Stimulated activated CD4-positive, alpha-beta T cell treated with anti-CD3 and anti-CD28 coated beads, Interleukin-1b, Interleukin-23, amount 100 ng/mL, for 24 hours (primary cell): ENCODE measurements around the gene CUX1.

Experiments used
- DNase-seq, 4 experiments: peaks; one replicate each; pipeline ENCODE4 v3.0.0-alpha.2; 2020; ENCODE audit warnings: low read depth in 4 of 4, low spot score in 1 of 4

The CUX1 gene

DNA sequence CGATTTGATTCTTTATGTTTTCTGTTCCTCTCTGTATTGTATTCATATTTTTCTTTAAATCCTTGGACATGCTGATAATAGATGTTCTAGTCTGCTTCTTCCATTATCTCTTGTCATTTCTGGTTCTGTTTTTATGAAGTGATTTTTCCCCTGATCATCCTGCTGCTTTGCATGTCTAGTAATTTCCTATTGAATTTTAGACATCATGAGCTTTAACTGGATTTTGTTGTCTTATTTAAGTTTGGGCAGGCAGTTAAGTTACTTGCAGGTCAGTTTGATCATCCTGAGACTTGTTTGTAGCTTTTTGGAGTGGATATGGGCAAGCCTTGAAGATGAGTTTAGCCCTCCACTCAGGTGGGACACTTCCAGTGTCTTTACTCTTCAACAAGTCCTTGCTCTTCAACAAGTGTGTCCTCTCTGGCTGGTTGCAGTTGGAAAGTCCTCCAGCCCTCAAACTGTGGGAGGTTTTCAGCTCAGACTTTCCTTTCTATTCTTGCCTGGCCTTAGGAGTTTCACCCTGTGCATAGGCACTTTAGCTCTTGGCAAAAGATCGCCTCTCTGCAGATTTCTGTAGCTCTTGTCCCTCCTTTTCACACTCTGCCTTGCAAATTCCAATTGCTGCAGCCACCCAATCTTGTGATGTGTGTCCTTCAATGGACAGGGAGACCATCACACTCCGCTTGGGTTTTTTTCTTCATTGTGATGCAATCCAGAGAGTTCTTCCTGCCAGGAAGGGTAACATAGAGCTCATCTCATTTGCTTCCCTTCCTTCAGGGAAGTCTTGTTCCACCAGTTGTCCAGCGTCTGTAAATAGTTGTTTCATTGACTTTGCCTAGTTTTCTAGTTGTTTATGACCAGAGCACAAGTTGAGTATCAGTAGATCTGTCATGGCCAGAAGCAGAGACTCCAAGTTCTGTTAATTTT is 272.0 kb downstream of the CUX1 start:
- no peak for DNase-seq

DNA sequence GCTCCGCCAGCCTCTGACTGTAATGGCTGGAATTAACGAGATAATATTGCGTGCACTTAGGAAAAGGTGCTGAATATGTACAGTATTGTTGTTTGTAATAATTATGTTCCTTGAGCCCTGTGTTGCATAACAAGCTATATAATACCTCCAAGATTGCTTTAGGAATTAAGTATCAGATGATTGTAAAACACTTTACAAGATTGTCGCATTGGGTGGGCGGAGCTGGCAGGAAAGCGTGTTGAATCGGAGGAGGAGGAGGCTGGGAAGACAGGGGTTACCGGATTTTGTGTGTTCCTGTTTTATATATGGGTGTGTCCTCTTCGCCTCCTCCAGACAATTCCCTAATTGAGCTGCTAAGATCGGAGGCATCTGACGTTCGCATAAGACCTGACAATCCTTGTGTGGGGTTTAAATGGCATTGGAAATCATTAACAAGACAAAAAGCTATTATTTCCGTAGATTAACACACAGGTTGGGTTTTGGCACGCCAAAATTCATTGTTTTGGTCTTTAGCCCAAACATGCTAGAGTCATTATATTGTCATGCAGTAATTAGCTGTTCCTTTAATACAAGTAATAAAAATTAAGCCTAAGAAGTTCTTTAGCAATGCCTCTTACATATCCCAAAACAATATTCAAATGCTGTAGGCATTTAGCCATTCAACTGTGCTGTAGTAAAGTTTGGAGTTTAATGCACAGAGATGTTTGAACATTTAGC is 276.3 kb downstream of the CUX1 start:
- DNase-seq, result no peak

DNA sequence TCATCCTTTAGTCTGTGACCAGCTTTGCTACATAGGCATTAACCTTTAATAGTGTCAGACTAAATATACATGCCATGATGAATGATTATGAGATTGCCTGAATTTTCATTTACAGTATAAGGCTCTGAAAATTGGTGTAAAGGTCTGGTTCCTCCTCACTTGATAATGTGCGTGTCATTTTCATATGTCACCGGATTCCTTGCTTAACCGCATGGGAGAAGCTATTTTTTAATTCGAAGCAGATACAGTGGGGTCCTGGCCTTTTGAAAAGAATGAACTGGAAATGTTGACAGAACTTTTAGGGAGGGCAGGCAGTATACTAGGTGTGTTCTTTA is 276.9 kb downstream of the CUX1 start:
- no peak for DNase-seq

DNA sequence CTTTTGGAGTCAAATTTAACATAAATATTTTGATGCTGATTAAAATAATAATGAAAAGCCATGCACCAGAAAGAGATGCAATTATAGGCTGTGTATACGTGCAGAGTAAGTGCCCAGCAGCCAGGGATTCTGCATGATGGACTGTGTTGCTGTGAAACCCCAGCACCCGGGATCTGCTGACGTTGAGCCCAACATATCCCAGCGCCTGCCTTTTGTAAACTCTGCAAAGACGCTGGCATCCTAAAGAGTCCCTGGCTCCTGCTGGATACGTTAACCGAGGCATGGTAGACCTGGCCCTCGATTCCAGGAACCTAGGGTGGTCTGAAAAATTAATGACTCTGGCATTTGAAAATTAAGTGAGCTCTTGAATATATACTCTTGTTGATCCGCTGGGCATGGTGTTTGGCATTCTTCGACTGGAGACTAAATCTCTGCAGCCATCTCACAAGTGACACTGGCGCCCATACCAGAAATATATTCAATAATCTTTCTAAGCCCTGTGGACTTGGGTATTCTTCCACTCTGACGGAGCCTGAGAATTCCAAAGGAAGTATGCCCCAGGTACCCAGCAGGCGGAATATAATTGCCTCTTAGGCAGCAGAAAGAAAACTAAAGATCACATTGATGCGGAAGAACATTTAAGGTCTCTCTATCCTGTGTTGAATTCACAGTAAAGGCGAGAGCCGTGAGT is 278.0 kb downstream of the CUX1 start:
- no peak for DNase-seq

DNA sequence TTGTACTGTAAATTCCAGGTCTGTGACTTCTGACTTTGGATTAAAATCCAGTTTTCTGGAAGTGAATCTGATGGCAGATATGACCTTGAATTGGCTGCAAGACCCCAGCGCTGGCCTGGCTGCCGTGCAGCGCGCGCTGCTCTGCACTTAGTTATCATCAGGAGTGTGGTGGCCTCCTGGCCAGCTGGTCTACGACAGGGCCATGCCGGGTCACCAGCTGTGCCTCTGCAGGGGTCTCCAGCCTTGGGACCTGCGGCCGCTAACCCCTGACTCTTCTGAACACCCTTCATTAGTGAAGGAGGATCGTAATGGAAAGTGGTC is 278.5 kb downstream of the CUX1 start:
- no peak for DNase-seq

DNA sequence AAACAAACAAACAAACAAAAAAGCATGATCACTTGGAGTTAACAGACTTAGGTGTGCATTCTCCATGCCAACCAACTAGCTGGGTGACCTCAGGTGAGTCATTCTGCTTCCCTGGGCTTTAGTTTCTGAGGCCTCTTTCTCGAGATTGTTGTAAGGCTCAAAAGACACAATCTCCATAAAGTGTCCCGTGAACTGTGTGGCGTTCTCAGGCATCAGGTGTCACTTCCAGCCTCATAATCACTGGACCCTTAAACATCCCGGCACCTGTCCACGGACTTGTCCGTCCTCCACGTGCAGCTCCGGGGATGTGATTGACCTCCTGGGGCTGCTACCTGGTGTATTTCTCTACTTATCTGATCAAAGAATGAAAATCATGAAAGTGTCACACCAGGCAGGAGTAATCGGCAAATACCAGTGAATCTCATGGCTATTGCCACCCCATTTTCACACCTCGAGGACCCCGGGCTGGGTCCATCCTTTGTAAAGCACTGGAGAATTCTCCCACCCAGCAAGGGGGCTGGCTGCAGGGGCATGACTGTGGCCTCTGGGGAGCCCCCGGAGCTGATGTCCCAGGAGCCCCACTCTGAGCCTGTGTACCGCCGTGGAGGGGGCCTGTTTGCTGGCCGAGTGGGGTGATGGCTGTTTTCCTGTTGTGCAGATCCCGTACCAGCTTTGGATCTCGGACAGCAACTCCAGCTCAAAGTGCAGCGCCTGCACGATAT is 279.4 kb downstream of the CUX1 start:
- DNase-seq, result no peak

DNA sequence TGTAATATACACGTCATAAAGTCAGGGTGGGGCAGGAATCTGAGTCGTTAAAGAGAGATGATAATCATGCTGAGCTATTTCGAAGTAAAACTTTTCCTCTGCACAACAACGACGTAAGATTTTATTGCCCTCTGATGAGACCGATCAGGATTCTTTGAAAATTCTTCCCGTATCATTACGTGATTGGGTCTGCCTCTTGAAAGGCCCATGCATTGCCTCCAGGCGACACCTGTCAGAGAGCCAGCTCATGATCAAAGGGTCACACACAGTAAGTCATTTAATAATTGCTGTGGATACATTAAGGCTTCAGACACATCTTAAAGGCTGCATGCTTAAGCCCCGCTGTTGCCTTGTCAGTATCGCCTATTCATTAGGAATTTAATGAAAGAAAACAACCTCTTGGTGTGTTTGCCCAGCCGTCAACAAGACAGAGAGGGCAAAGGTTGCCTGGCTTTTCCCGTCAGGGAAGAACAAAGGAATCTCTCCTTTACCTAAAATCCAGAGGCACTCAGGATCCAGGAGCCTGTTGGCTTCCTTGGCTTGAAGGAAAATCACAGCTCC is 280.3 kb downstream of the CUX1 start:
- DNase-seq, result no peak

DNA sequence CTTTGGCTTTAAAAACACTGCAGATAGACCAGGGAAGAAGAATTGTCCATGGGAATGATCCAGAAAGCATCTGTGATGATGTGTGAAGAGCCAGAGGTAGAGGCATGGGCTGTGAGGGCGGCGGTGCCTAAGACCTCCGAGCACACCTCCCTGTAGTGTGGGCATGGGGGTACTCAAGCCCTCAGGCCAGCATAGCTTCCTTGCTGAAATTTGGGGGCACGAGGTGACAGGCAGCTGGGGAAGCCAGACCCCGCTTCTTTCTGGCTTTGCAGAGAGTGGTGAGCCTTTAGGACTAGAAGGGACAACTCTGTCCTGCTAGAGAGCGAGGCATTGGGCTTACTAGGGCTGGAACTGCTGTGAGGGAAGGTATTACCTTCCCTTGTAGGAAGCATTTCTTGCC is 281.6 kb downstream of the CUX1 start:
- no peak for DNase-seq

DNA sequence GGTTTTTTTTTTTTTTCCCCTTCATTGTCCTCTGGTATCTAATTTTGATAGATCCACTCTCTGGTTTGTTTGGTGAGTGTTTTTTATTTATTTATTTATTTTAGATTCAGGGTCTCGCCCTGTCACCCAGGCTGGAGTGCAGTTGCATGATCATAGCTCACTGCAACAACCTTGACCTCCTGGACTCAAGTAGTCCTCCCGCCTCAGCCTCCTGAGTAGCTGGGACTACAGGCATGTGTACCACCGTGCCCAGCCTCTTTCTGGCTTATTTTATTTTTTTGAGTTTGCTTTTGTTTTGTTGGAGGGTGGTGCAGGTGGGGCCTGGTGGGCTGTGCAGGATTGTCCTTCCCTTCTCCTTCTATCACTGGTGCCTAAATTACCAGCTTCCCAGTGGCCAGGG is 282.0 kb downstream of the CUX1 start:
- no peak for DNase-seq

DNA sequence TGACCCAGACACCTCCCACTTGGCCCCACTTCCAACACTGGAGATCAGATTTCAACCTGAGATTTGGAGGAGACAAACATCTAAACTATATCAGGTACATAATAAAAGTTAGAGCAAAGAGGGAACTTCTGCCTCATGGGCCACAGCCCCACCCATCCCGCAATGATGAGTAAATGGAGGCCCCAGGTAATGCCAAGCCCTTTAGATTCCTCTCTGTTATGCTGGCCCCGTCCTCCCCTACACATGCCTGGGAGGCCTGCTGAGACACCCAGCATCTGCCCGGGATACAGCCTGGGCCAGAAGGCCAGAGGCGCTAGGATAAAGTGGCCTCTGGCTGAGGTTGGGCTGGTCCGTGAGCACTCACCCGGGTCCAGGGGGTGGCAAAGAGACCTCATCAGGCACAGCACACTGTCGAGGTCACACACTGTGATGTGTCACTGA is 283.7 kb downstream of the CUX1 start:
- DNase-seq, result no peak

DNA sequence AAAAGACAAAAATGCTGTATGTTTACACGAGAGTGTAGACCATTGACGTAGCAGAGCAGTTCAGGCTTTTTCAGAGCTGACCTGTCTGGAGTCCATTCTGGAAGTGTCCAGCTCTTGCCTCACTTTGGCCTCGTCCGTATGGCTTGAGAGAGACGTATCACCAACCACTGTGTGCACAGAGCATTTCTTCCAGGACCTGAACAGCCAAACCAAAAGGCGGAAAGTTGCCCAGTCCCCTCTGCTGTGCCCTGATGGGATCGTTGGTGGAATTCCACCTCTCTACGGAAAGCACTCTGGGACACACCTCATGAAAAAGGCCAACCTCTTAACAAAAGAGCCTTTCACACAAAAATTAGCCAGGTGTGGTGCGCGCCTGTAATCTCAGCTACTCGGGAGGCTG is 284.5 kb downstream of the CUX1 start:
- no peak for DNase-seq

DNA sequence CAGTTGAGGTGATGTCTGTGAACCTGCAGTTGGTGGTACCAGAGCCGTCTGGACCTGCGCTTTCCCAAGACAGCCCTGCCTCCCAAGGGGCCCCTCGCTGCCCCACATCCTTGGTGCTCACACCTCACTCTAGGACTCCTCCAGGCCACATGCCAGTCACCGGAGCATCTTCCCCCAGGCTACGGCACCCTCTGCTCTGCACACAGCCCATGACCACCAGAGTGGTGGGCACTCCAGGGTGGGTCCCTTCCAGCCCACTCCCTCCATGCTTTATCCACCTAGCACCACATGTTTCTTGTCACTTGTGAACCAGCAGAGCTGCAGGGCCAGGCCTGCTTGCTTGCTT is 285.6 kb downstream of the CUX1 start:
- DNase-seq, result no peak

DNA sequence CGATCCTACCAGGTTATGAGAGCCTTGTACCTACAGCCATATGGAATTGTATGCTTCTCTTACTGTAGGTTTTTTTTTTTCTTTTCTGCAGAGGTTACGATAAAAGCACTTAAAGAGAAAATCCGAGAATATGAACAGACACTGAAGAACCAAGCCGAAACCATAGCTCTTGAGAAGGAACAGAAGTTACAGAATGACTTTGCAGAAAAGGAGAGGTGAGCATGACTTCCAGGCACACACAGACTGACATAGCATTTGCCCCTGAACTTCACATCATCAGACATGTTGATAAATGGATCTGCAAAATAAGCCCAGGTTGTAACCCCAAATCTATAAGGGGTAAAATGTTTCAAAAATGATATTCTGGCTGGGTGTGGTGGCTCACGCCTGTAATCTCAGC is 286.8 kb downstream of the CUX1 start:
- DNase-seq, result no peak

DNA sequence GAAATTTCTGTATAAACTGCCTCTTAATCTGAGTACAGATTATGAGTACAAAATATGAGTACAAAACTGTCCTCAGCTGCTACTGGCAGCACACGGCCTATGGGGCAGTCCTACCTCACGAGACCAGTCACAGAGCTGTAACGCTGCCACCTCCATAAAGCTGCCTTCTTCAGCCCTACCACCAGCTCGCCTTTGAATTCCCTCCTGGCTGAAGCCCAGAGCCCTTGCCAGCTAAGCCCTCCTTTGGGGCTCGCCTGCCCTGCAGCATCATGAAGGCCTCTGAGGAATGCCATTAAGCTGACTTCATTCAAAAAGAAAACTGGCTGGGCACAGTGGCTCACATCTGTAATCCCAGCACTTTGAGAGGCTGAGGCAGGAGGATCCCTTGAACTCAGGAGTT is 289.2 kb downstream of the CUX1 start:
- DNase-seq, result no peak

DNA sequence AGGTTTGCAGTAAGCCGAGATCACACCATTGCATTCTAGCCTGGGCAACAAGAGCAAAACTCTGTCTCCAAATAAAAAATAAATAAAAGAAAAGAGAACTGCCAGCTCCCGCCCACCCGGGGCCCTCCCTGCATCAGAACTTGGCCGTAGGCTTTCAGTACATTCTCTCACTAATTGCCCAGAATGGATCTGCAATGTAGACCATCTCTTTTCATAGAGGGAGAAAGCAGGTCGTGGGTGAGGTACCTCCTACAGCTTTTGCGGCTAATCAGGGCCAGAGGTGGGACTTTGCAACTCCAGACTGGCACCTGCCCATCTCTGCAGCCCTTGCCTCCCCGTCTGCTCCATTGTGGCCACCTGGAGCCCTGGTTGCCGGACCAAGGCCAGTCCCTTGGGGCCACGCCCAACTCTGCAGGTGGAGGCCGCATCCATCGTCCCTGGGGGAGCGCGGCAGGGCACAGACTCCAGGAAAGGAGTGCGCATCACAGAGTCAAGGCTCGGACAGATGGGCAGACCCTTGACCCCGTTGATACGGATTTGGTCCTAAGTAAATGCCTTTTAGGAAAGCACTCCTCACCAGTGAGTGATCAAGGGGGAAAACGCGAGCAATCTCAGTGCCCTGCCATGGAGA is 290.2 kb downstream of the CUX1 start:
- DNase-seq, result no peak

DNA sequence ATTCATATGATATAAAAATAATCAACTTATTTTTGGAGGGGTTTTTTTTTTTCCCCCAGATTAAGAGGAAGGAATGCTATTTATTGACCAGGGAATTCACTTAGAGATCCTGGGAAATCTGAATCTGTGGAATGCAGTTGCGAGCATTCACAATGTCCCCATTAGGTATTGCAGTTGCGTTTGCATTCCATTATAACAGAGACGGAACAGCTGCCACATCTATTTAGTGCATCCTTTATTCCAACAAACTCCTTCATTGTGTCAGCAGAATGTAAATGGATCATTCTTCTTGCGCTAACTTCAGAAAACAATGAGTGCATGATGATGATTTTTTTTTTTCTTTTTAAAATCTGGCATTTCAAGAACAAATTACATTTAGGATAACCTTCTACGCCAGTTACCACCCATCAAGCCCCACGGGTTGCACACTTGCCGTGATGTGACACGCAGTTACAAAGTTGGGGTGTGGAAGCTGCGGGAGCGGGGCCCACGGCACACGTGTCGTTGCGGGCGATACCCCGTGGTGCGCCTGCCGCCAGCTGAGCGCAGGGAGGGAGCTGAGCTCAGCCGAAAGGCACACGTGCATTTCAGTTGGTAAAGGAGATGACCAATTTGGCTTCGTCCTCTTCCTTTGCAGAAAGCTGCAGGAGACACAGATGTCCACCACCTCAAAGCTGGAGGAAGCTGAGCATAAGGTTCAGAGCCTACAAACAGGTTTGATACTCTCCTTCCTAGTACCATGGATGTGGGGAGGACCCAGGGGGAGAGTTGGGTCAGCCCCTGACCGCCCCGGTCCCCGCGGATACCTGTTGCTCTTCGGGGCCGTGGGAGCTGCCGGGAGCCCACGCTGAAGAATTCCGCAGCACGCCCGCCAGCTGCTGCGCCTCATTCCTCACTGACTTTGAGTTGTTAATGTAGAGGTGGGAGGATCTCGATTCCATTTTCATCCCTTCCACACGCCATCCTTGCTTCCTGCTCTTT is 293.9 kb downstream of the CUX1 start:
- DNase-seq, result no peak

DNA sequence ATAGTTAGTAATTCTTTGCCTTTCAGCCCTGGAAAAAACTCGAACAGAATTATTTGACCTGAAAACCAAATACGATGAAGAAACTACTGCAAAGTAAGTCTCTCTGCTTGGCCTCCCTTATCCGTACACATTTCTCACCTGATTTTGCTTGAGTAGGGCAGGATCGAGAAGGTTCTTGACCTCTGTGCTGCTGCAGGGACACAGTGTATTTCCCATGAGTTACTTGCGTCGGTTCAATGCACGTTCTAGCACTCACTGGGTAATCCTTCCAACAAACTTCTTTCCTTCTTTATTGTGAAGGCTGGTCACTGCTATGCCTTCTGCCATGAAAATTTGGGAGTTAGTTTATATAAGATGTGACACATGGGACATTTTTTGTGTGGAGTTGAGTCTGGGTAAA is 297.8 kb downstream of the CUX1 start:
- DNase-seq, result no peak

DNA sequence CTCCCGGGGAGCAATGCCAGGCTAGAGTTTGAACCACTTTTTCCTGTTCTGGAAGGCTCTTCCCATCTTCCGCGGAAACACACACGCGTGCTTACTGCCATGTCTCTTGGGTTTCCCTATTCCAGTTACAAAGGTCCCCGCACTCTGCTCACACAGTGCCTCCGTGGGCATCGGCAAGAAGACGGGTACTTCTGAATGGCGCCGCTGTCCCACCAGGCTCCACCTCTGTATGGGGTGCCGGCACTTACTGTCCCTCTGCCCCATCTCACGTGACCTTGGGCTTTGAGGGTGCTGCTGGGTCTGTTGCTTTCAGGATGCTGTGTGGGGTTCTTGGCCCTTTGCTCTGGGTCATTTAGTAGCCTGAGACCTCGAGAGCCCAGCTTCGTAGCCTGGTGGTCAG is 298.5 kb downstream of the CUX1 start:
- no peak for DNase-seq

DNA sequence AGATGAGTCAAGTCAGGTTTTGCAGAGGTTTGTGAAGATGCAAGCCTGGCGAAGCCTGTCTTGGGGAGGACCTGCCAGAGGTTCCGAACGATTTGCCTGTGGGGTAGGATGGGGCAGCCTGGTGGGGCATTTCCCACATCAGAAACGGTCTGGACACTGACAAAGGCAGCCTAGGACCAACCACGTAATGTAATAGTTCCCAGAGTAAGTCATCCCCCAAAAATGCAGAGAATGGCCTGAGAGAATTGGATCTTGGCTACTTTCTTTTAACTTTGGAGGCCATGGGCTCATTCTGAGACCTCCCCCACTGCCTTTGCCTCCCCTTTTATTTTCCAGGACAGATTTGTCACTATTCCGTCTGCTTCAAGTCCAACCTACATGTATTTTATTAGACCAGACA is 300.3 kb downstream of the CUX1 start:
- DNase-seq, result no peak

DNA sequence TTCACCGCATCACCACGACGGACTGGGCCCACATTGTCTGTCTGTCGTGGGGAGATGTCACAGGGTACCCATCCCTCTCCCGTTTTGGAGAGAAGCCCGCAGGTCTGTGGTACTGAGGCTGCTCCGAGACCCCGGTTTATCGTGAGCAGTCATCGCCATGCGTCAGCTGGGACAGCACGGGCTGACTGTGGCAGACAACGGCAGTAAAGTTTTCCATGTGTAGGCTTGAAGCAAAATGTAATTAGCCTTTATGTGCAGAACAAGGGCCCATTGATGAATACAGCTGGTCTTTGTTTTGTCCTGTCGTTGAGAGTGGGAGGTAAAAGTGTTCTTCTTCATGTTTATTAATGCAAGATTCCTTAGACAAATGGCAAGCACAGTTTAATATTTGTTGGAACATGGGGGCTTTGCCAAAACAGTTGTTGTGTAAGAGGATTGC is 301.8 kb downstream of the CUX1 start:
- DNase-seq, result no peak
